ENCODE data around the gene SAP25. TPM values are rescaled to one million over a fixed set of nuclear protein-coding genes. Genes with fewer than 3 reads are reported as not detected.

The SAP25 gene
- total and polyA plus RNA-seq, 2 of the 8 experiments (the other 6 are each of a cell fraction or from before 2014, with no cell fraction given): 3.6 to 5.8 TPM

GRCh38 chr7:100611983-100612729 is 38.5 kb upstream of the SAP25 start, which contains the start of gene MOSPD3 (continued):
- TF ChIP-seq TBP (IDR thresholded peaks at IDR 0.05; ENCODE audit: low read depth, low read length) (peak; percentile 72), SIRT6 (IDR thresholded peaks at IDR 0.05; ENCODE audit: low read length) (no peak), CEBPB (IDR thresholded peaks at IDR 0.05; ENCODE audit: low read depth, low read length) (peak; percentile 57), CHD7 (IDR thresholded peaks at IDR 0.05; ENCODE audit: insufficient replicate concordance, low read length) (no peak), CTCF (IDR thresholded peaks at IDR 0.05; ENCODE audit: control extremely low read depth in 1 of 3, insufficient read depth in 1 of 3, low read depth in 1 of 3, low read length in 3 of 3) (no peak), CHD2 (IDR thresholded peaks at IDR 0.05; ENCODE audit: low read length) (peak; percentile 53; the same call in 1 of the 2 replicates)
- TF ChIP-seq, protein P1, sequence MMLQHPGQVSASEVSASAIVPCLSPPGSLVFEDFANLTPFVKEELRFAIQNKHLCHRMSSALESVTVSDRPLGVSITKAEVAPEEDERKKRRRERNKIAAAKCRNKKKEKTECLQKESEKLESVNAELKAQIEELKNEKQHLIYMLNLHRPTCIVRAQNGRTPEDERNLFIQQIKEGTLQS (IDR thresholded peaks at IDR 0.05; ENCODE audit: insufficient read depth, low read depth, low read length): no peak
